IPS DF 19.7 (cell line): ENCODE measurements around the gene P2RY2.

Experiments
- DNase-seq: peaks from one replicate; pipeline ENCODE4 v3.0.0-alpha.2; 2013; ENCODE audit warnings: low read depth, low spot score

Gene P2RY2

DNA sequence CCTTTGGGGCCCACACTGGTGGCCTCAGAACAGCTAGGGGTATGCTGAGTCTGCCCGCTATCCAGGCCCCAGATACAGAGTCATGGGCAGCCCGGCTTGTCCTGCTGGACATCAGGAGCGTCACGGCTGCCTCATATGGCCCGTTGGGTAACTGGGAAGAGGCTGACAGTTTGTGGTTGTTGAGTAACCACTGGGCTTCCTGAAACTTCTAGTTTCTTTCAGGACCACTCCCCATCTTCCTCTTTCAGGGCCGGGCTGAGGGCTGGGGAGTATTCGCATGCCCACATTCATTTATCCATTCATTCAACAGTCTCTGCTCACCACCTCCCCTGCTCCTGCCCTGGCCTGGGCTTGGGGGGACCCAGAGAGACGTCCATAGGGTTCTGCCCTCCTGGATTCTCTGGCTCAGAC, 13.4 kb upstream of the P2RY2 start:
- no peak for DNase-seq

DNA sequence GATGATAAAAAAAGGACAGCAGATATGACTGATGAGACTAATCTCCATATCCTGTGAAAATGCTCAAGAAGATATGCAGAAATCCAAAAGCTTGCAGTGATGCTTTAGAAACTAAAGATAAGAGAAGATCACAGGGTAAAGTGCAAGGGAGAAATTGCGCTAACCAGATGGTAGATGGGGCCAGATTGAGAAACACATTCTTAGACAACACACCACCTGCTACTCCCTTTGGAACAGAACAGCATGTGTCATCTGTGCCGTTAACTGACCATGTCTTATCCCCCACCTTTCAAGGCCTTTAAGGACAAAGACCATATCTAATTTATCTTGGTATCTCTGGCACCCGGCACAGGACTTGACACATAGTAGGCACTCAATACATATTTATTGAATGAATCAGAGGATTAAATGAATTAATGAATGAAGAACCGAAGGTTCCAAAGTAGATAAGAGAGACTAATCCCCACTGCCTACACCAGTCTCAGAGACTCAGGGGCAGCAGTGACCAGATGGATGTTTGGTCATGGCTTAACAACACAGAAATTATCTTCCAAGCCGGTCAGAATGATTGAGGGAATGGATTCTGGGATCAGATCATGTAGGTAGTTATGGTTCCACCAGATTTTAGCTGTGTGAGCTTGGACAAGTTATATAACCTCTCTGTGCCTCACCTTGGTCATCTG, 12.3 kb upstream of the P2RY2 start:
- no peak for DNase-seq

DNA sequence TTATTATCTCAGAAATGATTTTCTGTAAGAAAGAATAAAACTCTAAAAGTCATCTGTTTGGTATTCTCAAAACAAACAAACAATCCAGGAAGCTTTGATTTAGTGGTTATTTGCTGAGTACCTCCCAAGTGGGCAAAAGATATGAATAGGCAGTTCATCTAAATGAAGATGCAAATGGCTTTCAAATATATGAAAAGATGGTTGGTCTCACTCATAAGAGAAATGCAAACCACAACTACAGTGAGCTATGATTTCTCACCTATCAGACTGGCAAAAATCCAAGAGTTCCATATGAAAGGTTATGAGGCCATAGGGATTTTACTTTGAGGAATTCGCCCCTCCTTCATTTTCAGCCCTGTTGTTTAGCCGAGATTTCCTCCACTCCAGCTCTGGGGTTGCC, 11.3 kb upstream of the P2RY2 start:
- DNase-seq: no peak

DNA sequence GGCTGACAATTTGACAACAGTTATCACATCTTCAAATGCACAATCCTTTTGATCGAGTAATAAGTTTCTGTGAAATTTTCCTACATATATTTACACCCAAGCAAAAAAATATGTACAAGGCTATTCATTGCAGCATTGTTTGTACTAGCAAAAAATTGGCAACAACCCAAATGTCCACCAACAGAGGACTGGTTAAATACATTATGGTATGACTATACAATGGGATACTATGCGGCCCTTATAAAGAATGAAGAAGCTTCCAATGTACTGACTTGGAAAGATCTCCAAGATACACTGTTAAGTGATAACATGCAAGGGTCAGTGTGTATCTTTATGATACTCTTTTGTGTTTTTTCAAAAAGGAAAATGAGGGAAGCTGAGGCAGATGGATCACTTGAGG, 8.2 kb upstream of the P2RY2 start:
- no peak for DNase-seq

DNA sequence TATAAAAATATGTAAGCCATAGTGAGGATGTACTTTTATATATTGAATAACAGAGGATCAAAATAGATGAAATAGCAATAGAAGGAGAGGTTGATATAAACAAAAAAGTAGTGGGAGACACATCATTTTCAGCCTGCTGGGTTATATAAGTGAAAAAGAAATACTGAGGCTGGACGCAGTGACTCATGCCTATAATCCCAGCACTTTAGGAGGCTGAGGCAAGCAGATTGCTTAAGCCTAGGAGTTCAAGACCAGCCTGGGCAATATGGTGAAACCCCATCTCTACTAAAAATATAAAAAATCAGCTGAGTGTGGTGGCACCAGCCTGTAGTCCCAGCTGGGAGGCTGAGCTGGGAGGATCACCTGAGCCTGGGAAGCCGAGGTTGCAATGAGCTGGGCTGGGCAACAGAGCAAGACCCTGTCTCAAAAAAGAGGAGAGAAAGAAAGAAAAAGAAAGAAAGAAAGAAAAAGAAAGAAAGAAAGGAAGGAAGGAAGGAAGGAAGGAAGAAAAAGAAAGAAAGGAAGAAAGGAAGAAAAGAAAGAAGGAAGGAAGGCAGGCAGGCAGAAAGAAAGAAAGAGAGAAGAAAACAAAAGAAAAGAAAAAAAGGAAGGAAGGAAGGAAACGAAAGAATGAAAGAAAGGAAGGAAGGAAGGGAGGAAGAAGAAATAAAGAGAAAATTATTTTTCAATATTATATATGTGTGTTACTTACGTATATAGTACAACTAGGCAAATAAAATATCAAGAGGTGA, 7.0 kb upstream of the P2RY2 start:
- DNase-seq: no peak

DNA sequence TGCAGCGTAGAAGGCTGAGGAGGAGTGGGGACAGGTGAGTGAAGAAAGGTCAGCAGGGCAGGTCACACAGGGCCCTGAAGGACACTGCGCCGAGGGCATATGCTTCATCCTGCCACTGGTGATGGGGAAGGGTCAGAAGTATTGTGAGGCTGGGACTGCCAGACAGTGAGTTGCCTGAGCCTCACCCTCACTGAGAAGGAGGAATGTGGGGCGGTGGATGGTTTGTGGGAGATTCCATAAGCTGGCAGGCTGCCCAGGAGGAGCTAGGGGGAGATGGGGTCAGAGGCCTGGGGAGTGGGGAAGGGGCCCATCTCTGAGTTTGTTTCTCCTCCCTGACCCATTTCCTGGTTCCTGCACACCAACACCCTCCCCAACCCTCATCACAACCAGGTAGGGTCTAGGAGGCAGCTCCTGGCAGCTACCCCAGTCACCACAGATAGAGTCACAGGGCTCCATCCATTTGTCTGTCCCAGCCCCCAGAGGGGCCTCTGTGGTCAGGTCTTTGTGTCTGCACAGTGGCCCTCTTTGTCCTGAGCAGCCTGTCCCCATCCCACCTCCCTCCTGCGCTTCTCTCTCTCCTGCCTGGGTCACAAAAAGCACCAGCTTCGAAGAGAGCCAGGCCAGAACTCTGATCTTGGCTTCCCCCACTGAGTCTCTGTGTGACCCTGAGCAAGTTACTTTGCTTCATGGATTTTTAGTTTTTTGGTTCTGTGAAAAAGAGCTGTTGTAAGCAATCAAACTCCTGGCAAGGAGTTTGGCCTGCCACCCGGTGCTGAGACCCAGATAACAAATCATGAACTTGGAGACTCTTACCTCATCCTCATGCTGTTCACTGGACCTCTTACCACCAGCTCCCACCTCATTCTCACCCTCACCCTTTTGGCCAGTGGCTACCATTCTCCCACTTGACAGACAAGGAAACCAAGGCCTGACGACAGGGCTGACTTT, 4.6 kb upstream of the P2RY2 start:
- no peak for DNase-seq

DNA sequence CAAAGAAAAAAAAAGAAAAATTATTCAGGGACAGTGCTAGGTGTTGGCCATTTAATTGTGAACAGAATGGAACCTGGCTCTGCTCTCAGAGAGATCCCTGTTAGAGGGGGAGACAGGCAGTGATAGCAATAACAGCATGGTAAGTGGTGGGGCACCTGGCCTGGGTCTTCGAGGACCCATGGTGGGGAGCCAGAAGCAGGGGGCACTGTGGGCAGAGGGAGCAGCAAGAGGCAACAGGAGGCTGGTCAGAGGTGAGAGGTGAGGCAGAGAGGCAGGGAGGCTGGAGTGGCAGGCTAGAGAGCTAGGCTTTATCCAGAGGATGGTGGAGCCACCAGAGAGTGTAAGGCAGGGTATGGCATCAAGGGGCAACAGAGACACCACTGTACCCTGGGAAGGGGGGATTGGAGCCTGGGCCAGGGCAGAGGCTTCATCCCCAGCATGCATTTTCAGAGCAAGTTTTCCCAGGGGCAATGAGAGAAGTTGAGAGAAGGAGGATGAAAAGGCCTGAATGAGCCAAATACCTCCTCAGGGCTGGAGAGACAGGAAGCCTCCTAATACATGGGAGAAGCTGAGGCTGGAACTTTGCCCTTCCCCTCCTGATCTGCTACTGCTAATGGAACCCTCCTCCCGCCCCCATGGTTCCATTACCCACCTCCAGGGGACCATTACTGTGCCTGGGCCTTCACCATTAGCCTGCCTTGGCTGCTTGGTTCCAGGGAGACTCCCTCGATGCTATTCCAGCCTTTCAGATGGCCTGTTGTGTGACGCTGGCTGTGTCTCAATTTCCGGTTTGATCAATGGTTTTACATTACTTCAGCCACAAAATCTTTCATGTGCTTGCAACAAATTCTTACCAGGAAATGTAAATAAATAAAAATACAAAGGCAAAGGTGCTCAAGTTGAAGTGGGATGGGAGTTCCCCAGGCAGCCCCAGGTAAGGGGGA, 2.6 kb upstream of the P2RY2 start:
- no peak for DNase-seq

DNA sequence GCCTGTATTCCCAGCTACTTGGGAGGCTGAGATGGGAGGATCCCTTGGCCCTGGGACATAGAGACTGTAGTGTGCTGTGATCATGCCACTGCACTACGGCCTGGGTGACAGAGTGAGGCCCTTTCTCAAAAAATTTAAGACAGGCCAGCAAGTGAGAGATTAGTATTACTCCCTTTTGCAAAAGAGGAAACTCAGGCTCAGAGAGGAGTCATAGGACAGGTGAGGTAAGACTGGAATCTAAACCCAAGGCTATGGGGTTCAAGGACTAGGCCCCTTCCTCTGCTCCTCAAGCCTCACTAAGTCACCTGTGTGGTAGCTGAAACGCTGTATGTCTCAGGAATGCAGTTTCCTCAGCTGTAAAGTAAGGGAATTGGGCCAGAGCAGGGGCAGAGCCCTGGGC, 1.6 kb upstream of the P2RY2 start:
- no peak for DNase-seq

DNA sequence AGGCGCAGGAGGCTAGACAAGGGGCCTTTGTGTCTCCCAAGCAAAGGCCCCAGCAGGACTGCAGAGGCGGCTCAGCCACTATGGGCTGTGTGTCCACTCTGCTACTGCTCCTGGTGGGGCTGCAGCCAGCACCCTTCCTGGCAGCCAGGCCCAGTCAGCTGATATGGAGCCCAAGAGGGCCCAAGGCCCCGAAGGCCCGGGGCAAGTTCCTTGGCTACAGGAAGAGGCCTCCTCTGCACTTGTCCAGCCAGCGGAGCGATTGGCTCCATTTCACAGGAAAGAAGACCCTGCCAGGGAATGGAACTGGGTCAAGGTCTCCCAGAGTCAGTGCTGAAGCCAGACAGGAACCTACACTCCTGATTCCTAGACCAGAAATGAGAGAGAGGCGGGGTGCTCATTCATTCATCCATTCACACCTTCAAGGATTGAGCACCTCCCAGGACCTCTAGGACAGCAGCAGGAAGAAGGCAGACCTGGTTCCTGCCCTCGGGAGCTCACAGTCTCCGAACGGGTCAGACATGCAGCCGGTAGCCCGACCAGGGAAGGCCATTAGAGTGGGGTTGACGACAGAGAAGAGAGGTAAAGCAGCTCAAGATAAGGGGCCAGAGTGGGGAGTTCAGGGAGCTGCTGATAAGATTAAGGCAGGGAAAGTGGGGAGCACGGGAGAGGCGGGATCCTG, 811 bp upstream of the P2RY2 start:
- DNase-seq: no peak

DNA sequence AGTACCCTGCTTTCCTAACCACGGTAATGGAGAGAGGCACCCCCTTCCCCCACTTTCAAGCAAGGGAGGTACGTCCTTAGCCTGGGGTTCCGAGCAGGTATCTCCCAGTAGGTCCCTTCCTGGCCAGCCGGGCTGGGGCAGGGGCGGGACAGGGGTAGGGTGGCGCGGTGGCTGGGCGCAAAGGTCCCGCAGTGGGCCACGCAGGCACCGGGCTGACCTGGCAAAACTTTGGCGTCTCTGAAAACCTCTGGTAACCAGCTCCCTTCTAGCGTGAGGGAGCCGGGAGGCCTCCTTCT, 323 bp upstream of the P2RY2 start:
- no peak for DNase-seq

DNA sequence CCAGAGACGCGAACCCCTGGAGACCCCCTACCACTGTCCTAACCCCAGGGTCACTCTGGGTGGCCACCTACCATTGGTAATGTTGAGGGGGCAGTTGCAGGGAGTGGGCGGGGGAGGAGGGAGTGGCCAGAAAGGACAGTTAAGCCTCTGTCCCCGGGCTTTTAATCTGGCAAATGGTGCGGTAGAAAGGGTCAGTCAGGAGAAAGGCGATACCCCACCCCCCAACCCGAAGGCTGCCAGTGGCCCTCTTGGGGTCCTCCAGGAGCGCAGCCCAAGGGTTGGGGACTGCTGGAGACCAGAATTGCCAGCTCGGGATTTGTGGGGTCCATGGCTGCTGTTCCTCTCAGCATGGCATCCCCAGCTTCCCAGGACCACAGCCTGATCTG, 742 bp downstream of the P2RY2 start:
- no peak for DNase-seq

DNA sequence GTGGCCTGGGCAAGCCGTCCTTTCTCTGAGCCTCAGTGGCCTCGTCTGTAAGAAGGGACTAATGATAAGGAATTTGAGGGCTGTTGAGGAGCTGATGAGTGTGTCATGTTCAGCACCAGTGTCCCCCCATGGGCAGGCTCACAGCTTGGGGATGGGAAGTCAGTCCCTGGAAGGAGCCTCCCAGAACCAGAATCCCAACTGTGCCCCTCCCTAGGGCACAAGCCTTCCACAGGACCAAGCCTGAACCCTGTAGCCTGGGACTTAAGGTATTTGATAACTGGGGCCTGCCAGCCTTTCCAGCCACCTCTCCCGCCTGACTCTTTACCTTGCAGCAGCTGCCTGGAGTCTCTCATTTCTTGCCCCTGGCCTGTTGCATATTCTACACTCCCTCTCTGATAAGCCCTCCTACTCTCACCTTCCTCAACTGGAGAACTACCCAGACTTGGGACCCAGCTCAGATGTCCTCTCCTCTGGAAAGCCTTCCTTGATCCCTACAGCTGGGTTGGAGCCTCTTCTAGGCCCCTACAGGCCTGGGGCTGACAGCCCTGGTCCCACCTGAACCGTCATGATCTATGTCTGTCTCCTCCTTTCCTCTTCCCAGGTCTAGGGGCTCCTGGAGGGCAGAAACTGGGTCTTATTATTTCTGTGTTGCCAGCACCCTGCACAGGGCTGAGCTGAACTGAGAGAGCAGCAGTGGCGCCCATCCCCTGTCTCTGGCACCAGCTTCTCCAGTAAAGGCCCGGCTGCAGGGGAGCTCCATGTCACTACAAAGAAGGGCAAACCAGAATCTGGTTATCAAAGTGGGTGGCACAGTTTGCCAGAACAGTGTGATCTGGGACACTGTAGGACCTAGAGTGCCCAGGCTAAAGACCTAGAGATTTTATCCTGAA, 1.6 kb downstream of the P2RY2 start:
- no peak for DNase-seq

DNA sequence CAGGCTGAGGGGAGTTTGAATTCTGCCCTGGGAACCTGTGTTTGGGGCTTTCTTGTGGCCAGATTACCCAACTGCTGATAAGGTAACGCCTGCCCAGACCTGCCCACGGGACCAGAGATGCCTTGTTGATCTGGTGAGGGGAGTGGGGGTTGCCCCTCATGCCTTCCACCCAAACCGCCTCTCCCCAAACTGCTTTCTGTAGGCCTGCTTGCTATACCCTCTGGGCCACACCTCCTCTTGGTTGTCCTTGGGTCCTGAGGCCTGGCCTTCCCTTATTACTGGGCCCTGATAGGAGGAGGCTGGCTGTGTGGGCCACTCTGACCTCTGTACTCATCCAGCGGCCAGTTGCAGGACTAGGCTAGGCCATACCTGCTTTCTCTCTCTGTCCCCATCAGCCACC, 3.4 kb downstream of the P2RY2 start:
- DNase-seq: no peak

DNA sequence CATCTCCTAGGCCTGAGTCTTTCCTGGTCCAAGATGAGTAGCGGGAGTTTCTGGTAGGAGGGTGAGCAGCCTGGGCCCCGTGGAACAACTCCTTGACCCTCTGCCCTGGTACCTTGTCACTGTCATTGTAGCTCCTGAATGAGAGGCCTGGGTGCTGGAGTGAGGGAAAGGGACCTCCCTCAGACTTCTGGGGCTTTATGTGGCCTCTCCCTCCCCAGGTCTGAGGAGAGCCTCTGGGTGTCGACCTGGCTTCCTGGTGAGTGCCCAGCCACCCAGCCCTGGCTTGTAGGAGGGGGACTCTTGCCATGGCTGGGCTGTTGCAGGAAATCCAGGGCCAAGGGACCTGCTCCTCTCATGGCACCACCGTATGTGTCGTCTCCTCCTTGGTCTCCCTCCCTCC, 3.9 kb downstream of the P2RY2 start:
- no peak for DNase-seq

DNA sequence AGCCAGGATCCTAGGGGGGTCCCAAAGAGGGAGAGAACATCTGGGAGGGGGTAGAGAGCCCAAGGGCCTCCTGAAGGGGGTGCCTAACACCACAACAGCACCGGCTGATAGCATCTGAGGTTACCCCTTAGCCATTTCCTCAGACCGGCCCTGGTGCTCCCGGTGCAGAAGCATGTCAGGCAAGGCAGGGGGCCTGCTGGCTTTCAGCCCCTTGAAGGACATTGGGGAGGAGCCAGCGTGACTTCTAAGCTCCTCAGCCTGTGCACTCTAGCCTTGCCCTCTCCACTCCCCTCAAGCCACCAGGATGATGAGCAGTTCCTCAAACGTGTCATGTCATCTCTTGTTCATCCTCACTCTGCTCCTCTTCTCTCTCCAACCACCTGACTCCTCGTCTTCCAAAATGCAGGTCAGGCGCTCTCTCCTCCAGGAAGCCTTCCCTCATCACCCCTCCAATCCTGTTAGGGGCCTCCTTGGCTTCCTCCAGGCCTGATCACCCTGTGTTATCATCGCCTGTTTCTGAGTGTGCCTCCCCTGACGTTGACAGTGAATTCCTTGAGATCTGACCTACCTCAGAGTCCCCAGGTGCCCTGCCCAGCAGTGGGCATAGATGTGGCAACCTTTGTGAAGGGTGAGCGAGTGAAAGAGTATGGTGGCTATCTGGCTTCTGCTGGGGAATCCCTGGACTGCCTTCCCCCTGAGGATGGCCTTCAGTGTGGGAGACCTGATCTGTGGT, 6.1 kb downstream of the P2RY2 start:
- no peak for DNase-seq

DNA sequence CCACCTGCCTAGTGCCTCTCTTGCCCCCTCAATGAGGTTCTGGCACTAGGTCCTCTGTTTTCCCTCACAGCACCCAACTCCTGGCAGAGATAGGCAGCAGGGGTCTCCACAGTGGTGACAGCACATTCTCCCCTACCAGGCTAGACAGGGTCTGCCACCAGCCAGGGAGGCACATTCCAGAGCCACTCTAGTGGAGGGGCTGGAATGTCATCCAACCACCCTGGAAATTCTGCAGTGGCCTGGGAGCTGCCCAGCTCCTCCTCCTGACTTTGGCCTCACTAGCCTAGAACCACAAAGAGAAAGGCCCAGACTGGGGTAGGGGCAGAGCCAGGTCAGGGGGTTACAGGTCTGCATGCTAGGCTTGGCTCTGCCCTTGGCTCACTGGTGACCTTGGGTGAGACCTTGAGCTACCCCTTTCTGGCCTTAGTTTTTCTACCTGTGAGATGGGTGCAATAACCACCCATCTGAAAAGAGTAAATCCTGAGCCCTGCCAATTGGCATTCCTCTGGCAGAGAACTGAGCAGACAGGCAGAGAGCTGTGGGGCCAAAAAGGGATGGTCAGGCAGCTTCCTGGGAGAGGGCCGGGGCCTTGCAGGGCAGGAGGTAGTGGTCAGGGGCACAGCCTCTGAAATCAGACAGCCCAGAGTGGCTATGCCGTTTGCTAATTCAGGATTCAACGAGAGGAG, 7.1 kb downstream of the P2RY2 start:
- no peak for DNase-seq

DNA sequence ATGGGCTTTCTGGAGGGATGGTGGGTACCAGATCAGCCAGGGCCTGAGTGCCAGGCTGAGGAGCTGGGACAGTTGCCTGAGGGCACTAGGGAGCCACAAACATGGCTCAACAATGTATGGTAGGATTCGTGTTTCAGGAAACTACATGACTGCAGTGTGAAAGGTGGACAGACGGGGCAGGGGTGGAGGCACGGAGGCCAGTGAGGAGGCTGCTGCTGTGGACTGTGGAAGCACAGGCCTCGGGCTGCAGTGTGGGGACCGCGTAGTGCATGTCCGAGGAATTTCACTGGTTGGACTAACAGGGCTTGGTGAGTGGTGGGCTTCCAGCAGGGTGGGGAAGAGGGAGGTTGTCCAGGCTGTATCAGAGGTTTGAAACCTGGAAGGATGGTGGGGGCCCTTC, 7.8 kb downstream of the P2RY2 start:
- no peak for DNase-seq

DNA sequence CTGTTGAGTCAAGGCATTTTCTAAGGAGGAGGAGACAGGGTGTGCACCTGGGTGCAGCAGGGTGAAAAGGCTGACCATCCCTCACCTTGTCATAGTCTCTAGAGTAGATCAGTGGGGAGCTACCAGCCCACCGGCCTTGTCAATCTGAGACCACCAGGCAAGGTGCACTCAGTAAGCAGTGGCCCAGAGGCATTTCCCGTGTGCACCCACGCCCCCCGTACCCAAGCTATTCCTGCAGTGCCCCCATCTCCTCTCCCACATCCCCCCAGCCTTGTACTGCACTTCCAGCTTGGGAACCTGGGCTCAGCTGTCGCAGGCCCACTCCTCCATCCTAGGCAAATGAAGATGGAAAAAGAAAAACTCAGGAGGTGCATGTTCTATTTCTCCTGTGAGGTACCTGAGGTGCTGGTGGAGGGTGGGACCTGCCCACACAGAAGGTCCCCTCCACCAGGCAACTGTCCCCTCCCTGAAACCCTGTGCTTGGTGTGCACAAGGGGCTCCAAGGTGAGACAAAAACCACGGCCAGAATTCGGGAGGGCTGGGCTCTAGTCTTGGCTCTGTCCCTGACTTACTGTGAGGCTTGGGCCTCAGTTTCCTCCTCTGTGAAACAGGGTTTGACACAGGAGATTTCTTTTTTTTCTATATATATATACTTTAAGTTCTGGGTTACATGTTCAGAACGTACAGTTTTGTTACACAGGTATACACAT, 8.4 kb downstream of the P2RY2 start:
- DNase-seq: no peak
